ENCODE data around the gene HIP1. TPM values are rescaled to one million over a fixed set of nuclear protein-coding genes. Genes with fewer than 3 reads are reported as not detected.
A peak's percentile ranks its signal among the peaks of the same experiment; 100 is the strongest.
"Not testable (repeated sequence)": the region's sequence is repeated elsewhere in the genome, so short reads cannot be mapped to it uniquely, and the experiment has no call there.

HIP1 gene
- total RNA-seq, 1 donor from 2014 or later = 13.5 TPM

- FAIRE-seq = no peak
- DNase-seq (ENCODE audit: low spot score in 2 of 2) = peak; percentile 63 to 70
These were observed 50.3 kb downstream of the HIP1 start for GRCh38 chr7:75688200-75689136.

DNA sequence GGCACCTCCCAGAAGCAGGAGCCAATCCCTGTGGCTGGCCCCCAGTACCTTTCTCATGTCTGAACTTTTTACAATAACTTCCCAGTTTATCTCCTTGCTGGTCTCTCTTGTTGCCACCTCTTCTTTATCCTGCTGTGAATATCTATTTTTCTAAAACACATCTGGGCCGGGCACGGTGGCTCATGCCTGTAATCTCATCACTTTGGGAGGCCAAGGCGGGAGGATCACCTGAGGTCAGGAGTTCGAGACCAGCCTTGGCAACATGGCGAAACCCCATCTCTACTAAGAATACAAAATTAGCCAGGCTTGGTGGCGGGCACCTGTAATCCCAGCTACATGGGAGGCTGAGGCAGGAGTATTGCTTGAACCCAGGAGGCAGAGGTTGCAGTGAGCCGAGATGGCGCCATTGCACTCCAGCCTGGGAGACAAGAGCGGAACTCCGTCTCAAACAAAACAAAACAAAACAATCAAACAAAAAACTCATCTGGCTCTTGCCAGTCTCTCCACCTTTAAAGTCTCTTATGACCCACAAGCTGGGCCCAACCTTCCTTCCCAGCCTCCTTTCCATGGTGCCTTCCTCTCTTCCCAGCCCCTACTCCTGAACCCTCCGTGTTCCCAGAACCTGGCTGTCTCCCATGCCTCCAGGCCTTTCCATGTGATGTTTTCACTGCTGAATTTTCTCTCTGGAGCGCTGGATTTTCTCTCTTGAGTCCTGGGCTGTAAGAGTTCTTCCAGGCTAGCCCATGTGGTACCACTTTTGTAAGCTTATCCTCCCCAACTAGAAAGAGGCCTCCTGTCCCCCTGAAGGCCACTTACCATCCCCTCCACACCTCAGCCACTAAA is 51.3 kb downstream of the HIP1 start:
- no peak for DNase-seq (ENCODE audit: low spot score in 2 of 2)
- no peak for FAIRE-seq

DNA sequence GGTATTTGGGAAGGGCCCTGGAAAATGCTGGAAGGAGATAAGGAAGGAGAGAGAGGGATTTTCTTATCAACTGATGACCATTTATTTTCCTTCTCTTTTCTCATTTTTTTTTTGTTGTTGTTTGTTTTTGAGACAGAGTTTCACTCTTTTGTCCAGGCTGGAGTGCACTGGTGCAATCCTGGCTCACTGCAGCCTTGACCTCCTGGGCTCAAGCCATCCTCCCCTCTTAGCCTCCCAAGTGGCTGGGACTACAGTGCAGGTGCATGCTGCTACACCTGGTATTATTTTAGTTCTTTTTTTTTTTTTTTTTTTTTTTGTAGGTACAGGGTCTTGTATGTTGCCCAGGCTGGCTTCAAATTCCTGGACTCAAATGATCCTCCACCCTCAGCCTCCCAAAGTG is 52.2 kb downstream of the HIP1 start:
- DNase-seq (ENCODE audit: low spot score in 2 of 2) = no peak
- FAIRE-seq = no peak

DNA sequence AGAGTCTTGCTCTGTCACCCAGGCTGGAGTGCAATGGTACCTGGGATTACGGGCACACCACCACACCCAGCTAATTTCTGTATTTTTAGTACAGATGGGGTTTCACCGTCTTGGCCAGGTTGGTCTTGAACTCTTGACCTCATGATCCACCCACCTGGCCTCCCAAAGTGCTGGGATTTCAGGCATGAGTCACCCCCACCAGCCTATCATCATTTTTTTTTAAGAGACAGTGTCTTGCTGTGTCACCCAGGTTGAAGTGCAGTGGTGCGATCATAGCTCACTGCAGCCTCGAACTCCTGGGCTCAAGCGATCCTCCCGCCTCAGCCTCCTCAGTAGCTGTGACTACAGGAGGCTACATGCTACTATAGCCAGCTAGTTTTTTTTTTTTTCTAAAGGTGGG is 56.7 kb downstream of the HIP1 start:
- DNase-seq (ENCODE audit: low spot score in 2 of 2); FAIRE-seq: not testable (repeated sequence)

DNA sequence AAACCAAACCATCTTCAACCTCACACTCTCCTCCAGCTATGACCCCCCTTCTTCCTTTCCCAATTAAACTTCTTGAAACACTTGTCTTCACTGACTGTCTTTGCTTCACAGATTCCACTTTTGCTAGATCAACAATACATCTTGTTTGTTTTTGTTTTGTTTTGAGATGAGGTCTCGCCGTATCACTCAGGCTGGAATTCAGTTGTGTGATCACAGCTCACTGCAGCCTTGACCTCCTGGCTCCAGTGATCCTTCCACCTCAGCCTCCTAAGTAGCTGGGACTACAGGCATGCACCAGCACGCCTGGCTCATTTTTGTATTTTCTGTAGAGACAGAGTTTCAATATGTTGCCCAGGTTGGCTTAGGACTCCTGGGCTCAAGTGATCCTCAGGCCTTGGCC is 59.7 kb downstream of the HIP1 start:
- no peak for FAIRE-seq

GRCh38 chr7:75669579-75669978 is 69.2 kb downstream of the HIP1 start:
- DNase-seq (ENCODE audit: low spot score in 2 of 2) (no peak), FAIRE-seq (no peak)

More for the DNA sequence above, 59.7 kb downstream of the HIP1 start:
- DNase-seq (ENCODE audit: low spot score in 2 of 2) = no peak

- DNase-seq (ENCODE audit: low spot score in 2 of 2) (no peak), FAIRE-seq (no peak)
These were observed 70.8 kb downstream of the HIP1 start for GRCh38 chr7:75667938-75668337.

DNA sequence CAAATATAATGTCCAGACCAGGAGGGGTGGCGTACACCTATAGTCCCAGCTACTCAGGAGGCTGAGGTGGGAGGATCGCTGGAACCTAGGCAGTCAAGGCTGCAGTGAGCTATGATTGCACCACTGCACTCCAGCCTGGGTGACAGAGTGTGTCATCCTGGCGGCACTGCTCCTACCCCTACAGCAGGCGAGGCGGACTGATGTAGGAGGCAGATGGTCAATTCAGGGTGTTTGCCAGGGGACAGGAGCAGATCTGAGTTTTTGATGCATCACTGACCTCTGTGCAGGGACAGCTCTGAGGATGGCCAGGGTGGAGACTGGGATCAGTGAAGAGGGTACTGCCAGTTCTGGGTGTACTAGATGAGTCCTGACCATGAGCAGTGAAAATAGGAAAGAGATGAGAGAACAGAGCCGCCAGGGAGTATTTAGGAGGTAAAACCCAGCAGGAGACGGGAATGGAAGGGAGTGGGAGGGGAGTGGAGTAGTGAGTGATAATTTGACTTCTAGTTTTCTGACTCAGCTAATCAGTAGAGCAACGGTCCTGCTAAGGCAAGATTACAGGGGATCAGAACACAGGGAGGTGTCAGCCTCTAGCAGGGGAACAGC is 75.3 kb downstream of the HIP1 start:
- DNase-seq (ENCODE audit: low spot score in 2 of 2) (no peak), FAIRE-seq (no peak)

- no peak for DNase-seq (ENCODE audit: low spot score in 2 of 2)
- FAIRE-seq = no peak
These were observed 76.0 kb downstream of the HIP1 start for GRCh38 chr7:75662579-75663301.

DNA sequence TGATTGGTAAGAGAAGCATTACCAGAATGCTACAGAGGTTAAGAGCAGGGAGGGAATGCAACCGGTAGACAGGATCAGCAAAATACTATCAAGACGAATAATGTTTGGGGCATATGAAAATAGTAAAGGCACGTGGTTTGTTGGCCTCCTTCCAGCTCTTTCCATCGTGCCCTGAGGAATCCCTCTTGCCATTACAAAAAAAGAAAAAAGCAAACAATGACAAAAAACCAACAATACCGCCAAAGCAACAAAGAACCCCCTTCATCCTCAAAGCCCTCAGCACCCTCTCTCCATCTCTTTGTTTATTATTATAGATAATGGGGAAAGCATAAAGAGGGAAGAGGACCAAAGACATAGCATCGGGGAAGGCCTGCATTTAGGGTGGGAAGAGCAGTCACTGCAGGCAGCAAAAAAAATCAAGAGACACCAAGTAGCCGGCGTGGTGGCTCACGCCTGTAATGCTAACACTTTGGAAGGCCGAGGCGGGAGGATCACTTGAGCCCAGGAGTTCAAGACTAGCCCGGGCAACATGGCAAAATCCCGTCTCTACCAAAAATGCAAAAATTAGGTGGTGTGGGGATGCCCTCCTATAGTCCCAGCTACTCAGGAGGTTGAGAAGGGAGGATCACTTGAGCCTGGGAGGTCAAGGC is 78.0 kb downstream of the HIP1 start:
- no peak for DNase-seq (ENCODE audit: low spot score in 2 of 2)

GRCh38 chr7:75658802-75659201 is 79.9 kb downstream of the HIP1 start:
- FAIRE-seq = no peak

More for the DNA sequence above, 78.0 kb downstream of the HIP1 start:
- peak; percentile 3 for FAIRE-seq

GRCh38 chr7:75658369-75658768 is 80.4 kb downstream of the HIP1 start:
- no peak for FAIRE-seq

More at GRCh38 chr7:75658802-75659201, 79.9 kb downstream of the HIP1 start:
- no peak for DNase-seq (ENCODE audit: low spot score in 2 of 2)

DNA sequence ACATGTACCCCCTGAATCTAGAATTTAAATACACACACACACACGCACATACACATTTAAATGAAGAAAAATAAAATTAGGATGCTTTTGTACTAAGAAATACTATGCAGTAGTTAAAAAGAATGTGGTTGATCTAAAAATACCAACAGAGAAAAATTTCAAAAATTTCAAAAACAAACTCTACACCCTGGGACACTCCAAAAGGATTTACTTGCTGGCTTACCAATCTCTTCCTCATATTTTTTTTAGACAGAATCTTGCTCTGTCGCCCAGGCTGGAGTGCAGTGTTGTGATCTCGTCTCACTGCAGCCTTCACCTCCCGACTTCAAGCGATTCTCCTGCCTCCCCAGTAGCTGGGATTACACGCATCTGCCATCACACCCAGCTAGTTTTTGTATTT is 80.9 kb downstream of the HIP1 start:
- FAIRE-seq (no peak), DNase-seq (ENCODE audit: low spot score in 2 of 2) (no peak)

More at GRCh38 chr7:75658369-75658768, 80.4 kb downstream of the HIP1 start:
- no peak for DNase-seq (ENCODE audit: low spot score in 2 of 2)

DNA sequence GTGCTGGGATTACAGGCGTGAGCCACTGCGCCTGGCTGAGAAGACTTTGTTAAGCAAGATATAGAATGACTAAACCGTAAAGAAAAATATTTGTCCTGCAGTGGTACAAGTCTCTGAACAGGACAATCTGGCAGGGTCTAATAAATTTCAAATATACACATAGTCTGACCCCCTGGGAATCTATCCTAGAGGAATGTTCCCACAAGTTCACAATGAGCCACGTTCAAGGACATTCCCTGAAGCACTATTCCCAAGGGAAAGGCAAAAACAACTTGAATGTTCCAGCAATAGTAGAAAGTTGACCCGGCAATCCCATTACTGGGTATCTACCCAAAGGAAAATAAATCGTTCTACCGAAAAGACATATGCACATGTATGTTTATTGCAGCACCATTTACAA is 82.0 kb downstream of the HIP1 start:
- FAIRE-seq (no peak), DNase-seq (ENCODE audit: low spot score in 2 of 2) (no peak)

GRCh38 chr7:75655536-75655935 is 83.2 kb downstream of the HIP1 start:
- no peak for DNase-seq (ENCODE audit: low spot score in 2 of 2)
- no peak for FAIRE-seq

- DNase-seq (ENCODE audit: low spot score in 2 of 2) (no peak), FAIRE-seq (no peak)
These were observed 83.9 kb downstream of the HIP1 start for GRCh38 chr7:75654855-75655254.

- FAIRE-seq = no peak
- DNase-seq (ENCODE audit: low spot score in 2 of 2) = no peak
These were observed 85.1 kb downstream of the HIP1 start for GRCh38 chr7:75653651-75654050.

DNA sequence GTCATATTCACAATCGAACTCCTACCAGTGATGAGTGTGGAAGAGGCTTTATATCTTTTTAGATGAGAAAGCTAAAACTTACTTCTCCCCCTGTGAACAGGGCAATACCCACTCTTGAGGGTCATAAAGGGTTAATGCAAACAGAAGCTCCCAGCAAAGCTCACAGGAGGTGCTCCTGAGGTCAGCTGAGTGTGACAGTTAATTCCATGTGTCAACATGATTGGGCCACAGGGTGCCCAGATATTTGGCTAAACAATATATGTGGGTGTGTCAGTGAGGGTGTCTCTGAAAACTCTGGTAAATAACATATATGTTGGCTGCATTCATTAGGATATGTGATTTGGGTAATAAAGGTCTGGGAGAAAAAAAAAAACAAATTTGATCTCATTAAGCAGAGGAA is 86.0 kb downstream of the HIP1 start:
- no peak for FAIRE-seq
- no peak for DNase-seq (ENCODE audit: low spot score in 2 of 2)

DNA sequence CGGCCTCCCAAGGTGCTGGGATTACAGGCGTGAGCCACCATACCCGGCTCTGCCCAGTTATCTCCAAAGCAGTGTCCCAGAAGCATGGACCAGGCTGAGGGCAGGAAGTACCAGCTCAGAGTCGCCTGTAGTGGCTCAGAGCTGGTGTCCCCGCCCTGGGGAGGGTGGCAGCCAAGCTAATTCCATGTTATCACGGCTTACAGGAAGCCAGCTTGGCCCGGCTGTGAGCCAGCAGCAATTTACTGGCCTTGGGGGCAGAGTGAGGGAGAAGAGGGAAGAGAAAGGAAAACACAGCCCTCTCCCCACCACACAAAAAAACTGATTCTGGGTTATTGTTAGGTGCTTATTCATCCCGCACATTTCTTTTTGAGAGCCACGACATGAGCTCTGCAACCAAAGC is 88.1 kb downstream of the HIP1 start:
- DNase-seq (ENCODE audit: low spot score in 2 of 2) (no peak), FAIRE-seq (no peak)

DNA sequence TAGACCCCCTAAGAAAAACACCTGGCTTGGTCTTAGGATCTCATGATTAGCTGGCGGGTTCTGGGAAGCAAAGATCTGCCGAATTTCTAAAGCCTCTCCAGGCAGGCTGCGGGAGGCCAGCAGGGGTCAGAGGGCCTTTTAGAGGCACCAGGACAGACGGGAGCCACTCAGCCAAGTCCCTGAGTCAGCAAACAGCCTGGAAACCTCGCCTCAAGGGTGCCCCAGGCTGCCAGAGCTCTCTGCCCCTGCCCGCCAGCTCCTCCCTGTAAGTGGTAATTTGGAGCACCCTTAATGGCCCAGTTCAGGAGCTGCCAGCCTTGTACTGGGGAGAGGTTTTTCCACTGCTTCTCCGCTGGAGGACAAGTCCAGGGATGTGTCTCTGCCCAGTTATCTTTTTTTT is 88.7 kb downstream of the HIP1 start:
- no peak for DNase-seq (ENCODE audit: low spot score in 2 of 2)
- no peak for FAIRE-seq
